Measurements from ENCODE around the gene CDH4.

CDH4 gene

GRCh38 chr20:61605862-61606557 lies 353.9 kb downstream of the CDH4 start:
- no peak for DNase-seq (ENCODE audit: low read depth)

- DNase-seq (ENCODE audit: low read depth): no peak
Observed at GRCh38 chr20:61608275-61609085, 356.4 kb downstream of the CDH4 start.

DNA sequence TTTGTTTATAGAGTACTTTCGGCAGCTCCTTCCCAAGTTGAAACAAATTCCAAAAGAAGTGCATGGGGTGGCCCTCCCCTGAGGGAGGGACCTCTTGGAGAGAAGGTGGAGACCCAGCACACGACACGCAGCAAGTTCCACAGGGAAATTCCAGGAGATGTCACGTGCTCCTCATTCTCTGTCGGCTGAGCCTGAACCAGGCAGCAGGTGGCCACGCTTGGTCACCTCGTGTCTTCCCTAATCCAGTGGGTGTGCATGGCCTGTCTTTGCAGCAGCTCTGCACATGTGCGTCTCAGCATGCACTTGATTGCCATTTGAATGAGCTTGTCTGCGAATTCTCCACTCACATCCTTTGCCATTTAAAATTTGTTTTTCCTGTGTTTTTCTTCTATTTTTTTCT lies 357.4 kb downstream of the CDH4 start:
- no peak for DNase-seq (ENCODE audit: low read depth)

DNA sequence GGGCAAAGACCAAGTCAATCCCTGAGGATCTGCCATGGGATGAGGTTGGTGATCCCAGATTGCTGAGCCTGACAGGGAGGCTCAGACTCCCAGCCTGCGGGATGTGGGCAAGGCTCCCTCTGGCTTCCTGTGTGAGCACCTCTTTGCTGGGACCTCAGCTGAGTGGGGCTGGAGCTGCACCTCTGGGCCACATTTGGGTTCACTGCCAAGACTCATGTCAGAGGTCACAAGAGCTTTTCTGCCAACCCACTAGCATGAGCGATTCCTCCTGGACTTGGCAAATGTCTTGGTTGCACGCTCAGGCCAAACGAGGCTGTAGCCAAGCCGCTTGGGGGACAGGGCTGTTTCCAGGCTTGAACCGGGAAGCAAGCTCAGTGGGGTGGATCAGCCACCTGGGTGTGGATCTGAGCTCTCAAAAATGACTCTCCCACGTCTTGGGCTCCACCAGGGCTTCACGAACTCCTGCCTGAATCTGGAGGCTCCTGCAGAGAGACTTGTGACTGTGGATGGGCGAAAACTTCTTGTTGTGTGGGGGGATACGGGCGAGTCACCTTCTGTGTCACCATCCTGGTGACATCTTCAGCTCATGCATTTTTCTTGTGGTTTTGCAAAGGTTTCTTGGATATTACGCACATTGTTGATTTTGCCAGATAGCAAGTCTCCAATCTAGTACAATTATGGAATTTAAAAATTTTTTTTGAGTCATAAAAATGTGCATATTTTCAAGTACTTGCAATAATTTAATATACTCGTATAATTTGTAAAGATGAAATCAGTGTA lies 359.5 kb downstream of the CDH4 start:
- no peak for DNase-seq (ENCODE audit: low read depth)

DNA sequence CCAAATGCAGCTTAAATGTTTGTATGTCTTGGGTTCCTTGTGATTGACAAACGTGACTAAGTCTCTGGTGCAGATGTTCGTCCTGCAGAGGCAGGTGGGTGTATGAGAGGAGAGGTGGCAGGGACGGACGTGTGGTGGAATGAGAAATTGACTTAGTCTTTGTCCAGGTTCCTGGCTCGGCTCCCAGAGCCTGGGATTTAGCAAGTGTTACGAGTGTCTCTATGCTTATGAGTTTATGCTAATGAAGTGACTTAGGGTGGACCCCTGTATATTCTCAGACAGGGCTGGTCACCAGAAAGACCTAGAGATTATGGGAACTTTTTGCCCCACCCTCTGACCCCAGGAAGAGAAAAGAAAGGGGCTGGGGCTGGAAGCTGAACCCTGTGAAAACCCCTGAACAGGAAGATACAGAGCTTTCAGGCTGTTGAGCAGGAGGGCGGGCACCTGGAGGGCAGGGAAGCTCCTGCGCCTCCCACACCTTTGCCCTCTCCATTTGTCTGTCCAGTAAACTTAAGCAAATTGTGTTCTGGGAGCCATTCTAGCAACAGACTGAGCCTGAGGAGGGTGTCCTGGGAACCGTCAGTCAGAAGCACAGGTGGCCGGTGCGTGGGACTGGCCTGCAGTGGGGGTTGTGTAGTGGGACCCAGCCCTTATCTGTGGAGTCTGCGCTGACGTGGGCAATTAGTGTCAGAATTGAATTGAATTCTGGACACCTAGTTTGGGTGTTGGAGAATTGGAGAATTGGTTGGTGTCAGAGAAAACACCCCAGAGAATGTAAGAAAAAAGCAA lies 362.1 kb downstream of the CDH4 start:
- no peak for DNase-seq (ENCODE audit: low read depth)

GRCh38 chr20:61614706-61615100 lies 362.6 kb downstream of the CDH4 start:
- no peak for DNase-seq (ENCODE audit: low read depth)

DNA sequence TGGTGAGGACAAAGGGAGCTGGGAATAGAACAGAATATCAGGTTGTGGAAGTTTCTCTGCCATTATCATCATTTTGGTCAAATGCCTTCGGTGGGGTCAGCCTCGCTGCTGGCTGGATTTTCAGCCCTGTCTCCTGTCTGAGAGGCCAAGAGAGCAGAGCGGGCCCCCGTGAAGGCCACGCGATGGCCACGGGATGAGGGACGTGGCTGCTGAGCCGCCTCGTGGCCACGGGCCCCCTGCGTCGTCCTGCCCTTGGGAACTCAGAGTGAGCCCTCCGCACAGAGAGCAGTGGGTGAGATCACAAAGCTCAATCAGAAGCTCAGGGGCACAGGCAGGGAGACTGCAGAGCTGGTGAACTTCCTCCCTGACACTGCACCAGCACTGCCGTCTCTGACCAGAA lies 363.7 kb downstream of the CDH4 start:
- no peak for DNase-seq (ENCODE audit: low read depth)

- DNase-seq (ENCODE audit: low read depth): no peak
Observed at GRCh38 chr20:61619751-61620150, 367.7 kb downstream of the CDH4 start.

- no peak for DNase-seq (ENCODE audit: low read depth)
Observed at GRCh38 chr20:61620174-61620573, 368.1 kb downstream of the CDH4 start.

GRCh38 chr20:61621035-61621730 lies 369.1 kb downstream of the CDH4 start:
- DNase-seq (ENCODE audit: low read depth): no peak

DNA sequence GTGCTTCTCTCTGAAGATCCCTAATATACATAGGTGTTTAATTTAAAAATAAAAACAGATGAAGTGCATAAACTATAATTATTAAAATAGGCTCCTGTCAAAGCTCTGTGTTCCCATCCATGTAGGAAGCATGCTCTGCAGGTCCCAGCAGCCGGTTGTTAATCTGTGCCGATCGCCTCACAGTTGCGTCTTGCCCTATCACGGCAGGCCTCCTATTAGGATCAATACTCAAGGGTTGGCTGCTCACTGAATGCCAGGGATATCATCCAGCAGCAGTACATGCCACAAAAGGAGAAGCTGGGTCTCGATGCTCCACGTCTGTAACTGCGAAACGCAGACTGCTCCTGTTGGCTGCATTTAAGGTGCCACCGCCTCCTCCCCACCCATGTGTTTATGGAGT lies 369.8 kb downstream of the CDH4 start:
- no peak for DNase-seq (ENCODE audit: low read depth)

- no peak for DNase-seq (ENCODE audit: low read depth)
Observed at GRCh38 chr20:61623451-61623850, 371.4 kb downstream of the CDH4 start.

- no peak for DNase-seq (ENCODE audit: low read depth)
Observed at GRCh38 chr20:61625246-61625645, 373.2 kb downstream of the CDH4 start.

- no peak for DNase-seq (ENCODE audit: low read depth)
Observed at GRCh38 chr20:61626412-61626811, 374.4 kb downstream of the CDH4 start.

GRCh38 chr20:61627791-61628415 lies 375.8 kb downstream of the CDH4 start:
- no peak for DNase-seq (ENCODE audit: low read depth)

DNA sequence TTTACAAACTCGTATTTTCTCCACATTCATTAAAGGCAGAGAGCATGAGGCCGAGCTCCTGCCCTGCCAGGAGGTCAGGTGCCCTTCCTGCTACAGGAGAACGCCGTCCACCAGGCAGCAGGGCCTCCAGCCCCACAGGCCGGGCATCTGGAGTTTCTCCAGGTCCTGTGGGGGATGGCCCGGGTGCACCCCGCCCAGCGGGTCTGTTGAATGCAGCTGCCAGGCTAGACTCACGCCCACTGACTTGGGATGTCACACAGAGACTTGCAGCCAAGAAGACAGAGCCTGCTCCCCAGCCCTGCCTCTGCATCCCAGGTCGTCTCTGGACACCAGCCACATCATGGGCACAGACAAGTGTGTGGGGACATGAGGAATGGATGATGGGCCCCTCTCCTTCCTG lies 376.4 kb downstream of the CDH4 start:
- no peak for DNase-seq (ENCODE audit: low read depth)

DNA sequence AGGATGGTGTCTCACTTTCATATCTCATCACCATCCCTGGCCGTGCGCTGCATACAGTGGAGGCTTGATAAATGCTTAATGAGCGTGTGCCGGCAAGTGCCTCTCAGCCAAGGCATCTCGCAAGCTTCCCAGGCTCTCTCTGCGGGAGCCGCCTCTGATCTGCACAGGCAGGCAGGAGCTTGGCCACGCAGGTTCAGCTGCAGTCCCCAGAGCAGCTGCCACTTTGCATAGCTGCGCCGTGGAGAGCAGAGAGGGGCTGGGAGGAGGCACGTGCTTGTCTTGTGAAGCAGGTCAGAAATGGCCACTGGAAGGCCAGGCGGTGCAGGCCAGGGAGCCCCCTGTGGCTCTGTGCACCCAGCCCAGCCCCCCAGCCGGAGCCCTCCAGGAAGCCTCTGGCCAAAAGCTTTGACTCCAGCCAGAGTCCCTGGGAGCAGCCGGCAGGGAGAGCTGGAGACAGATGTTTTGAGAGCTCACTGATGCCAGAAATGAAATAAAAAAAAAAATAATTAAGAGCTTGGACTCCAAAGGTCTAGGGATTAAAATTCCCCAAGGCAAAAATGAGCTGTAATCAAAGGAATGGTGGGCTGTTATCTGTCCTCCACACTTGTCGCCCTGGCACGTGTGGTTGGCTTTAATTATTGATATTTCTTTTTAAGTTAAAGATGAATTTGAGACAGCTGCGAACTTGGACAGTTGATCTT lies 377.0 kb downstream of the CDH4 start:
- DNase-seq (ENCODE audit: low read depth): no peak

GRCh38 chr20:61629602-61630390 lies 377.7 kb downstream of the CDH4 start:
- no peak for DNase-seq (ENCODE audit: low read depth)

DNA sequence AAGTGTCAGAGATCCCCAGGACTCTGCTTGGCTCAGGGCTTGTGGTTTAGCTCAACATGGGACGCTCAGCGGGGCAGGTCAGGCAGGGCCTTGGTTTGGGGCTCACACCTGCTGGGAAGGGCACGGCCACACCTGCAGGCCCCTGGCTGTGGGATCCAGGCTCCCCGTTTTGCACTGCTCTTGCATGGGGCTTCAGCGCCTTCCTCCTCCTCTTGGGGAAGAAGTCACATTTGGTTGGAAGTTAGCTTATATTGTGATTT lies 378.3 kb downstream of the CDH4 start:
- no peak for DNase-seq (ENCODE audit: low read depth)

DNA sequence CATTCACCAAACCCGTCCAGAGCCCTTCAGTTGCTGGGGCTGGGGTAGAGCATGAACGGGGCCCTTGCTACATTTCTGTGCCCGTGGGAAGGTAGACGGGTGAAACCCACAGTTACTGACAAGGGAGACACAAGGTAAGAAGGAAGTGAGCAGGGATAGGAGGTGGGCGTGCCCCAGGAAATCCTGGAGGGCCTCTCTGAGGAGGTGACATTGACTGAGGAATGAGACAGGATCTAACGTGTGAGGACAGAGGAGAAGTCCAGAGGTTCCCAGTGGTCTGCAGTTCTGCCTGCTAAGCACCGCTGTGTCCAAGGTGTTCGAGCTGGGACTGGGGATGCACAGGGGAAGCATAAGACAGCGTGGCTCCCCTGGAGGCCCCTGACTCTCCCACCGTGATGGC lies 378.8 kb downstream of the CDH4 start:
- no peak for DNase-seq (ENCODE audit: low read depth)
